Peyer's patch (tissue), 4 donors: ENCODE measurements around the gene HLA-DOA.

Experiments used
- POLR2A ChIP-seq, 2 donors: fragments of 450-650 bp; IDR thresholded peaks; one replicate each; pipeline ENCODE4 v1.5.1; 2017; ENCODE audit warnings: antibody characterized with exemption in 2 of 2, mild to moderate bottlenecking in 2 of 2, moderate library complexity in 2 of 2
- TF ChIP-seq, protein P1 (sequence below), 6 experiments: fragments of 450-650 bp in 4 of 6; fragments of 200-600 bp in 2 of 6; sonication (generic) in 1 of 6; IDR thresholded peaks; one replicate each; pipeline ENCODE4 v1.5.1; 2017 to 2019; ENCODE audit warnings: antibody characterized with exemption in 6 of 6, mild to moderate bottlenecking in 3 of 6, moderate library complexity in 1 of 6

- TF ChIP-seq, protein P1, sequence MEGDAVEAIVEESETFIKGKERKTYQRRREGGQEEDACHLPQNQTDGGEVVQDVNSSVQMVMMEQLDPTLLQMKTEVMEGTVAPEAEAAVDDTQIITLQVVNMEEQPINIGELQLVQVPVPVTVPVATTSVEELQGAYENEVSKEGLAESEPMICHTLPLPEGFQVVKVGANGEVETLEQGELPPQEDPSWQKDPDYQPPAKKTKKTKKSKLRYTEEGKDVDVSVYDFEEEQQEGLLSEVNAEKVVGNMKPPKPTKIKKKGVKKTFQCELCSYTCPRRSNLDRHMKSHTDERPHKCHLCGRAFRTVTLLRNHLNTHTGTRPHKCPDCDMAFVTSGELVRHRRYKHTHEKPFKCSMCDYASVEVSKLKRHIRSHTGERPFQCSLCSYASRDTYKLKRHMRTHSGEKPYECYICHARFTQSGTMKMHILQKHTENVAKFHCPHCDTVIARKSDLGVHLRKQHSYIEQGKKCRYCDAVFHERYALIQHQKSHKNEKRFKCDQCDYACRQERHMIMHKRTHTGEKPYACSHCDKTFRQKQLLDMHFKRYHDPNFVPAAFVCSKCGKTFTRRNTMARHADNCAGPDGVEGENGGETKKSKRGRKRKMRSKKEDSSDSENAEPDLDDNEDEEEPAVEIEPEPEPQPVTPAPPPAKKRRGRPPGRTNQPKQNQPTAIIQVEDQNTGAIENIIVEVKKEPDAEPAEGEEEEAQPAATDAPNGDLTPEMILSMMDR (IDR thresholded peaks at IDR 0.05) = no peak
- no peak for TF ChIP-seq POLR2A (IDR thresholded peaks at IDR 0.05)
Observed at GRCh38 chr6:32963866-32964265, 45.5 kb downstream of the HLA-DOA start.
